K562 (cell line): Measurements from ENCODE around the gene ATP8B4. TPM values are rescaled to one million over a fixed set of nuclear protein-coding genes. Genes with fewer than 3 reads are reported as not detected.

Experiments used
- ATAC-seq: fragments of 200-7000 bp; cut with Tn5 transposase; 3 replicates; pipeline ENCODE4 v1.9.1; 2020; ENCODE audit warnings: moderate library complexity
- BruUV-seq: library from RNA; stranded (reverse); fragments of 400-500 nt; replicated peaks from 2 replicates; lab custom pipeline; 2021; lab: Mats Ljungman, UMichigan
- CTCF ChIA-PET: fragments of 300-600 bp; formaldehyde crosslinking; extraction: SDS; loops from one replicate; lab custom pipeline; 2021; ENCODE audit warnings: low intra/inter-chr PET ratio; lab: Yijun Ruan, JAX
- POLR2A ChIA-PET: fragments of 300-600, 350-650 bp; sonication (Branson Sonifier 250); formaldehyde crosslinking; extraction: SDS; loops from one replicate; lab custom pipeline; 2021; ENCODE audit warnings: antibody characterized with exemption, inconsistent platforms; lab: Yijun Ruan, JAX
- DNase-seq, 4 experiments: peaks; one replicate each; pipeline versions ENCODE4 v3.0.0 to v3.0.0-alpha.2; 2011 to 2018; ENCODE audit warnings: low spot score in 3 of 4, mixed read lengths in 3 of 4; ENCODE audit errors: extremely low read depth in 1 of 4
- FAIRE-seq: peaks from 2 replicates; lab custom pipeline; 2011; peaks lifted over from hg19 to GRCh38; lab: Jason Lieb, UNC
- H2AFZ ChIP-seq: 2 replicates; pipeline ENCODE4 v1.6.0; 2011; ENCODE audit warnings: low read depth, low read length, control low read depth, inconsistent platforms
- H3K27ac ChIP-seq: fragments of 200-600 bp; 3 replicates; pipeline ENCODE4 v1.8.0; 2011; ENCODE audit warnings: low read depth, mild to moderate bottlenecking, control low read depth, inconsistent platforms, low read length, moderate library complexity, mixed read lengths; ENCODE audit errors: extremely low read depth
- H3K27me3 ChIP-seq, 2 experiments: fragments of 300-600 bp in 1 of 2; 2 replicates in 1 of 2; 3 replicates in 1 of 2; pipeline versions ENCODE4 v1.6.0 to v1.8.0; 2011; ENCODE audit warnings: inconsistent platforms in 2 of 2, low read length in 2 of 2, mild to moderate bottlenecking in 1 of 2, mixed read lengths in 1 of 2, moderate library complexity in 1 of 2; ENCODE audit not compliant: control insufficient read depth in 2 of 2, insufficient read depth in 2 of 2
- H3K36me3 ChIP-seq: fragments of 300-600 bp; 3 replicates; pipeline ENCODE4 v1.8.0; 2011; ENCODE audit warnings: mild to moderate bottlenecking, low read length, inconsistent platforms; ENCODE audit not compliant: control insufficient read depth, insufficient read depth
- H3K4me1 ChIP-seq, 2 experiments: fragments of 200-600 bp in 1 of 2; replicated peaks in 1 of 2; 2 replicates in 1 of 2; 3 replicates in 1 of 2; pipeline versions ENCODE4 v1.5.1 to v1.8.0; 2011; ENCODE audit warnings: inconsistent platforms in 2 of 2, low read length in 2 of 2, mild to moderate bottlenecking in 1 of 2, mixed read lengths in 1 of 2, moderate library complexity in 1 of 2; ENCODE audit not compliant: control insufficient read depth in 2 of 2, insufficient read depth in 2 of 2
- H3K4me2 ChIP-seq: 2 replicates; pipeline ENCODE4 v1.6.1; 2011; ENCODE audit warnings: low read length, control low read depth, inconsistent platforms, mixed read lengths; ENCODE audit not compliant: insufficient read depth
- H3K4me3 ChIP-seq: fragments of 200-600 bp; sonication (generic), shearing (Covaris generic); 2 replicates; pipeline ENCODE4 v1.5.1; 2016; ENCODE audit warnings: control low read depth, inconsistent platforms
- H3K79me2 ChIP-seq: fragments of 200-600 bp; 3 replicates; pipeline ENCODE4 v1.8.0; 2011; ENCODE audit warnings: low read length, inconsistent platforms; ENCODE audit not compliant: control insufficient read depth, insufficient read depth
- H3K9ac ChIP-seq, 2 experiments: 2 replicates each; pipeline versions ENCODE4 v1.6.0 to v1.6.1; 2011; ENCODE audit warnings: low read depth in 2 of 2, low read length in 2 of 2, control low read depth in 1 of 2, inconsistent platforms in 1 of 2, mild to moderate bottlenecking in 1 of 2, mixed read lengths in 1 of 2; ENCODE audit not compliant: insufficient read depth in 1 of 2
- H3K9me1 ChIP-seq: one replicate; pipeline ENCODE4 v1.6.0; 2011; ENCODE audit warnings: inconsistent platforms, mild to moderate bottlenecking, low read length, moderate library complexity; ENCODE audit not compliant: control insufficient read depth, insufficient read depth
- H3K9me3 ChIP-seq: replicated peaks from 2 replicates; pipeline ENCODE4 v1.5.1; 2011; ENCODE audit warnings: low read depth, low read length, inconsistent platforms; ENCODE audit not compliant: control insufficient read depth, insufficient read depth
- H4K20me1 ChIP-seq: replicated peaks from 2 replicates; pipeline ENCODE4 v1.6.1; 2011; ENCODE audit warnings: low read length, inconsistent platforms, mixed read lengths; ENCODE audit not compliant: control insufficient read depth, insufficient read depth
- CHAMP1 ChIP-seq: fragments of 450-650 bp; IDR thresholded peaks from 2 replicates; pipeline ENCODE4 v1.6.1; 2016; ENCODE audit warnings: mild to moderate bottlenecking
- KDM5B ChIP-seq: fragments of 200-600 bp; sonication (generic); IDR thresholded peaks from 2 replicates; pipeline ENCODE4 v1.6.1; 2012; ENCODE audit warnings: low read depth, mild to moderate bottlenecking, moderate library complexity, low read length, control low read depth, inconsistent platforms; ENCODE audit not compliant: insufficient replicate concordance
- L3MBTL2 ChIP-seq: fragments of 450-650 bp; IDR thresholded peaks from 2 replicates; pipeline ENCODE4 v1.6.1; 2016; ENCODE audit warnings: mild to moderate bottlenecking, moderate library complexity
- MECOM ChIP-seq: fragments of 250-450 bp; sonication (Bioruptor Pico); IDR thresholded peaks from 2 replicates; pipeline ENCODE4 v1.8.0; 2022; ENCODE audit warnings: inconsistent platforms
- ZKSCAN8 ChIP-seq: fragments of 200-800 bp; sonication (Bioruptor generic); IDR thresholded peaks from 2 replicates; pipeline ENCODE4 v1.6.1; 2016; ENCODE audit warnings: missing genetic modification characterization, missing compliant biosample characterization
- ZNF444 ChIP-seq: fragments of 250-450 bp; sonication (Bioruptor Pico); IDR thresholded peaks from 2 replicates; pipeline ENCODE4 v1.4.0; 2020; ENCODE audit warnings: mild to moderate bottlenecking, moderate library complexity
- ZNF551 ChIP-seq: fragments of 250-450 bp; sonication (Bioruptor Pico); IDR thresholded peaks from 2 replicates; pipeline ENCODE4 v1.5.0; 2021; ENCODE audit warnings: mild to moderate bottlenecking, moderate library complexity
- WGBS: fragments of 100-300 bp; shearing (Covaris generic); methylation state at CpG from one replicate; pipeline ENCODE4 v1.1.6; 2016; ENCODE audit warnings: low coverage, mixed read lengths; ENCODE audit not compliant: insufficient coverage; ENCODE audit errors: missing lambda C conversion rate; 5-methylcytosine and 5-hydroxymethylcytosine counted together
- in situ Hi-C: fragments of 300-500 bp; cut with MboI; formaldehyde crosslinking; loops from 4 replicates; pipeline ENCODE4 v1.15.0; 2018; ENCODE audit warnings: inconsistent platforms, mixed read lengths
- intact Hi-C: fragments of 100-400 bp; cut with micrococcal nuclease; formaldehyde crosslinking; loops from 2 replicates; pipeline ENCODE4 v1.14.2; 2022
- polyA plus RNA-seq, 8 experiments: library from polyadenylated mRNA; depleted of rRNA in 4 of 8; stranded (reverse) in 5 of 8; unstranded in 3 of 8; fragments of >200 nt; fragmentation: Nextera tagmentation in 2 of 8; fragmentation: Illumina TruSeq in 1 of 8; extraction: Ambion mirVana in 2 of 8; extraction: Trizol in 1 of 8; gene quantifications; 2 replicates each; pipeline versions ENCODE4 v1.2.1 to v1.2.3, GENCODE V29; 2011 to 2014; ENCODE audit warnings: inconsistent platforms in 1 of 8, missing spikeins in 1 of 8
- small RNA-seq: library from RNA; depleted of rRNA; stranded (forward); fragments of <200 nt; gene quantifications from one replicate; pipeline ENCODE3, GENCODE V24; 2014
- total RNA-seq, 7 experiments: library from RNA; depleted of rRNA in 6 of 7; stranded (reverse); fragments of >200 nt in 6 of 7; fragmentation: Illumina TruSeq in 2 of 7; extraction: Trizol in 2 of 7; gene quantifications; 2 replicates each; pipeline versions ENCODE4 v1.2.1 to v1.2.3, GENCODE V29; 2011 to 2021; ENCODE audit warnings: low replicate concordance in 1 of 7

ATP8B4 gene
- total and polyA plus RNA-seq, 9 of the 15 experiments (the other 6 are each of a cell fraction or from before 2014, with no cell fraction given) = 0.14 to 2.5 (median 0.44) TPM

- no peak for TF ChIP-seq ZKSCAN8 (CRISPR knock-in tag)
- TF ChIP-seq ZNF444 = no peak
- no peak for TF ChIP-seq CHAMP1
- no peak for TF ChIP-seq L3MBTL2
- no peak for TF ChIP-seq KDM5B
Measured at GRCh38 chr15:49809894-49810609, 309.0 kb downstream of the ATP8B4 start (continued).

- no peaks in the 10 kb centered on the region for H4K20me1 ChIP-seq
- H3K36me3 ChIP-seq = no peaks in the 10 kb centered on the region
- H3K9me3 ChIP-seq = no peaks in the 10 kb centered on the region
- no peaks in the 10 kb centered on the region for H3K9me1 ChIP-seq
- no peak overlapping the region for H3K9ac ChIP-seq
- H3K4me2 ChIP-seq = no peak overlapping the region
- no peaks in the 10 kb centered on the region for H3K79me2 ChIP-seq
- intact Hi-C loops = no loop called here
- ATAC-seq (no peak), DNase-seq (no peak), FAIRE-seq (no peak)
- no peaks in the 10 kb centered on the region for H3K4me1 ChIP-seq
- H3K27ac ChIP-seq = no peak overlapping the region
- no peak overlapping the region for H3K4me3 ChIP-seq
- 0% methylated on average over 1 of the region's 1 CpG for whole genome bisulfite sequencing
- H2AFZ ChIP-seq = no peak overlapping the region
- TF ChIP-seq MECOM (CRISPR knock-in tag) (no peak), ZNF551 (no peak)
- BruUV-seq = no TSS peak
- in situ Hi-C loops = no loop called here
- ChIA-PET CTCF (no interaction called here), POLR2A (no interaction called here)
- H3K27me3 ChIP-seq = no peaks in the 10 kb centered on the region
Measured at GRCh38 chr15:49808341-49808740, 310.7 kb downstream of the ATP8B4 start.

Small RNA genes within 50 kb of the gene (small RNA-seq; reads per million reads assigned to genes)
- gene RNA5SP394 = 8.7 reads per million, percentile 95 among the genes with 10 or more reads in this experiment

Other genes with a start within 250 kb of the ATP8B4 start
- 28.0 and 29.3 TPM in 2 replicates for gene SLC27A2, start 63.0 kb upstream of the ATP8B4 start, total RNA-seq (2014; rRNA removed)
- 22.7 and 25.0 TPM in 2 replicates for gene SLC27A2, start 63.0 kb upstream of the ATP8B4 start, total RNA-seq (2014; rRNA removed; fragmentation: Illumina TruSeq; extraction: Trizol)
- 33.1 and 38.0 TPM in 2 replicates for gene SLC27A2, start 63.0 kb upstream of the ATP8B4 start, total RNA-seq (2015; rRNA removed; fragmentation: Illumina TruSeq; extraction: Trizol)
- 20.9 and 24.4 TPM in 2 replicates for gene SLC27A2, start 63.0 kb upstream of the ATP8B4 start, total RNA-seq (2021)
- gene SLC27A2, start 63.0 kb upstream of the ATP8B4 start, polyA plus RNA-seq (2011; rRNA removed) = 17.5 and 17.8 TPM in 2 replicates
- 18.8 and 24.2 TPM in 2 replicates for gene SLC27A2, start 63.0 kb upstream of the ATP8B4 start, polyA plus RNA-seq (2014; fragmentation: Illumina TruSeq; extraction: Trizol)
- 1 to 10 TPM; 4.9 to 6.8 TPM for gene SLC27A2, start 63.0 kb upstream of the ATP8B4 start, polyA plus RNA-seq (2014; fragmentation: Nextera tagmentation; extraction: Ambion mirVana)
- gene SLC27A2, start 63.0 kb upstream of the ATP8B4 start, polyA plus RNA-seq (2014; rRNA removed) = 16.6 and 27.7 TPM in 2 replicates
- gene HDC, start 146.5 kb upstream of the ATP8B4 start, total RNA-seq (2014; rRNA removed) = 0.37 and 2.0 TPM in 2 replicates
- gene HDC, start 146.5 kb upstream of the ATP8B4 start, total RNA-seq (2014; rRNA removed; fragmentation: Illumina TruSeq; extraction: Trizol) = 0.33 and 0.70 TPM in 2 replicates
- 4.3 and 5.3 TPM in 2 replicates for gene HDC, start 146.5 kb upstream of the ATP8B4 start, total RNA-seq (2015; rRNA removed; fragmentation: Illumina TruSeq; extraction: Trizol)
- gene HDC, start 146.5 kb upstream of the ATP8B4 start, total RNA-seq (2021) = 0.71 and 1.1 TPM in 2 replicates
- gene HDC, start 146.5 kb upstream of the ATP8B4 start, polyA plus RNA-seq (2011; rRNA removed) = 0.20 and 0.26 TPM in 2 replicates
- gene HDC, start 146.5 kb upstream of the ATP8B4 start, polyA plus RNA-seq (2014; fragmentation: Illumina TruSeq; extraction: Trizol) = 1.1 and 1.4 TPM in 2 replicates
- under 1 TPM; 0.69 to 0.99 TPM for gene HDC, start 146.5 kb upstream of the ATP8B4 start, polyA plus RNA-seq (2014; fragmentation: Nextera tagmentation; extraction: Ambion mirVana)
- gene HDC, start 146.5 kb upstream of the ATP8B4 start, polyA plus RNA-seq (2014; rRNA removed) = 1.5 and 2.5 TPM in 2 replicates
- gene GABPB1, start 236.0 kb upstream of the ATP8B4 start, total RNA-seq (2014; rRNA removed) = 34.7 and 36.2 TPM in 2 replicates
- 40.6 and 48.4 TPM in 2 replicates for gene GABPB1, start 236.0 kb upstream of the ATP8B4 start, total RNA-seq (2014; rRNA removed; fragmentation: Illumina TruSeq; extraction: Trizol)
- gene GABPB1, start 236.0 kb upstream of the ATP8B4 start, total RNA-seq (2015; rRNA removed; fragmentation: Illumina TruSeq; extraction: Trizol) = 35.1 and 35.2 TPM in 2 replicates
- 31.3 and 33.0 TPM in 2 replicates for gene GABPB1, start 236.0 kb upstream of the ATP8B4 start, total RNA-seq (2021)
- gene GABPB1, start 236.0 kb upstream of the ATP8B4 start, polyA plus RNA-seq (2011; rRNA removed) = 40.7 and 42.3 TPM in 2 replicates
- 33.2 and 38.5 TPM in 2 replicates for gene GABPB1, start 236.0 kb upstream of the ATP8B4 start, polyA plus RNA-seq (2014; fragmentation: Illumina TruSeq; extraction: Trizol)
- gene GABPB1, start 236.0 kb upstream of the ATP8B4 start, polyA plus RNA-seq (2014; fragmentation: Nextera tagmentation; extraction: Ambion mirVana) = 10 to 100 TPM; 11.8 to 16.8 TPM
- gene GABPB1, start 236.0 kb upstream of the ATP8B4 start, polyA plus RNA-seq (2014; rRNA removed) = 28.7 and 31.0 TPM in 2 replicates